Activated CD4-positive, alpha-beta T cell treated with anti-CD3 and anti-CD28 coated beads, Interleukin-2, amount 50 U/mL, for 48 hours (primary cell): Measurements from ENCODE around the gene C1QL2.

ENCODE experiments used
- DNase-seq, 2 experiments: peaks; one replicate each; pipeline ENCODE4 v3.0.0-alpha.2; 2020

The C1QL2 gene

GRCh38 chr2:119158563-119159347, at the start of gene C1QL2:
C1QL2 (minus strand) TSS chr2:119158751; CDS start chr2:119158269, 482 bp downstream.
- no peak for DNase-seq

GRCh38 chr2:119207447-119207846, 48.9 kb upstream of the C1QL2 start:
- DNase-seq: no peak

GRCh38 chr2:119206201-119206600, 47.6 kb upstream of the C1QL2 start:
- DNase-seq: no peak

- DNase-seq: no peak
Observed at GRCh38 chr2:119205001-119205706, 46.6 kb upstream of the C1QL2 start.

- DNase-seq: no peak
Observed at GRCh38 chr2:119204525-119204924, 46.0 kb upstream of the C1QL2 start.

- no peak for DNase-seq
Observed at GRCh38 chr2:119202610-119203310, 44.2 kb upstream of the C1QL2 start.

GRCh38 chr2:119201815-119202214, 43.3 kb upstream of the C1QL2 start:
- no peak for DNase-seq

GRCh38 chr2:119198240-119198840, 39.8 kb upstream of the C1QL2 start:
- DNase-seq: no peak

GRCh38 chr2:119197529-119198239, 39.1 kb upstream of the C1QL2 start:
- DNase-seq: no peak

- no peak for DNase-seq
Observed at GRCh38 chr2:119197126-119197405, 38.5 kb upstream of the C1QL2 start.

GRCh38 chr2:119196301-119197125, 38.0 kb upstream of the C1QL2 start:
- no peak for DNase-seq

- DNase-seq: no peak
Observed at GRCh38 chr2:119195887-119196286, 37.3 kb upstream of the C1QL2 start.

- no peak for DNase-seq
Observed at GRCh38 chr2:119195001-119195400, 36.5 kb upstream of the C1QL2 start.

GRCh38 chr2:119192893-119193292, 34.3 kb upstream of the C1QL2 start:
- DNase-seq: no peak

- DNase-seq: no peak
Observed at GRCh38 chr2:119190321-119191111, 32.0 kb upstream of the C1QL2 start.

GRCh38 chr2:119184512-119184911, 26.0 kb upstream of the C1QL2 start:
- DNase-seq: no peak

GRCh38 chr2:119181791-119182445, 23.4 kb upstream of the C1QL2 start:
- no peak for DNase-seq

GRCh38 chr2:119181391-119181790, 22.8 kb upstream of the C1QL2 start:
- no peak for DNase-seq

- no peak for DNase-seq
Observed at GRCh38 chr2:119180892-119181291, 22.3 kb upstream of the C1QL2 start.

GRCh38 chr2:119179991-119180390, 21.4 kb upstream of the C1QL2 start:
- DNase-seq: no peak

GRCh38 chr2:119179202-119179601, 20.7 kb upstream of the C1QL2 start:
- DNase-seq: no peak
